SK-N-SH treated with all-trans-retinoic acid at 6 μM for 48 hours (cell line): ENCODE data around the gene SPCS2.

Experiments used
- ARNTL ChIP-seq: fragments of 450-650 bp; formaldehyde crosslinking; IDR thresholded peaks from 2 replicates; pipeline ENCODE4 v1.5.0; 2020; ENCODE audit warnings: low read depth, mild to moderate bottlenecking, moderate library complexity, borderline replicate concordance
- ZC3H10 ChIP-seq: fragments of 250-450 bp; sonication (Bioruptor Pico); IDR thresholded peaks from 2 replicates; pipeline ENCODE4 v1.5.1; 2021; ENCODE audit warnings: mild to moderate bottlenecking, moderate library complexity

DNA sequence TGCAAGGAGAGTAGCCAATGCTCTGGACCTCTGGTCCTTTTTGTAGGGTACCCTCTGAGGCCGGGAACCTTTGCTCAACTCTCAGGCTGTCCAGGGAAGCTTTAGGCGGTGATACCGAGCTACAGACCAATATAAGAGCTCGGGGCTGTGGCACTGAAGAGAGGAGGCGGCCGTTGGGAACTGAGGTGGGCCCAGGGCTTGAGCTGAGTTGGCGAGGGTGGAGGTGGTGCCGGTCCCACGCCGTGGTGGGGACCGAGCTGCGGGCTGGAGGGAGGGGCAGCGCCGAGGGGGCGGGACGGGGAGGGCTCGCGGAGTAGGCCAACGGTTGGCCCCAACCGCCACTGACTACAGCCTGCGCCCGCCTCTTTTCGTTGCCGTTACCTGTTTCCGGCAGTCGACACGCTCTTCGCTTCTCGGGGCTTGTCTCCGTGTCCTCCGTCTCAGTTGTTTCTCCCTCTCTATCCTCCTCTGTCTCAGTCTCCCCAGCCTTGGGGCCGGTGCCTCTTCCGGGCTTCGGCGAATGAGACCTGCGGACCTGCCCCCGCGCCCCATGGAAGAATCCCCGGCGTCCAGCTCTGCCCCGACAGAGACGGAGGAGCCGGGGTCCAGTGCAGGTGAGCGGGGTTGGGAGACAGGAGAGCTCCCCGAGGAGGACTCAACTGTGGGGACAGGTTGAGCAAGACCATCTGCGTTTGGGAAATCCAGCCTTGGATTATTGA is 39.6 kb downstream of the SPCS2 start, which contains the start of gene NEU3:
- TF ChIP-seq ARNTL (CRISPR knock-in tag) = no peak
- no peak for TF ChIP-seq ZC3H10 (CRISPR knock-in tag)
